Activated CD4-positive, alpha-beta T cell treated with anti-CD3 and anti-CD28 coated beads for 36 hours (primary cell): ENCODE results near the gene GOLPH3. TPM values are rescaled to one million over a fixed set of nuclear protein-coding genes. Genes with fewer than 3 reads are reported as not detected.
A peak's percentile ranks its signal among the peaks of the same experiment; 100 is the strongest.
"Not testable (repeated sequence)": the region's sequence is repeated elsewhere in the genome, so short reads cannot be mapped to it uniquely, and the experiment has no call there.

Source experiments
- ATAC-seq: fragments of 200-7000 bp; cut with Tn5 transposase; one replicate; pipeline ENCODE4 v1.10.0; 2021; ENCODE audit warnings: mild to moderate bottlenecking, moderate library complexity
- CTCF ChIA-PET: fragments of 350-600 bp; sonication (Branson Sonifier 250); formaldehyde crosslinking; loops from one replicate; lab custom pipeline; 2021; ENCODE audit warnings: antibody characterized with exemption; lab: Charles Lee
- POLR2A ChIA-PET: fragments of 350-600 bp; sonication (Branson Sonifier 250); formaldehyde crosslinking; loops from one replicate; lab custom pipeline; 2021; ENCODE audit warnings: antibody characterized with exemption, inconsistent platforms; lab: Charles Lee
- DNase-seq: peaks from one replicate; pipeline ENCODE4 v3.0.0-alpha.2; 2020
- H3K27ac Mint-ChIP-seq: one replicate; pipeline ENCODE4 v1.8.0; 2021; ENCODE audit warnings: mixed read lengths
- H3K27me3 Mint-ChIP-seq: one replicate; pipeline ENCODE4 v1.8.0; 2021; ENCODE audit warnings: mixed read lengths
- H3K36me3 Mint-ChIP-seq: one replicate; pipeline ENCODE4 v1.8.0; 2021; ENCODE audit warnings: low read depth, mixed read lengths
- H3K4me1 Mint-ChIP-seq: one replicate; pipeline ENCODE4 v1.8.0; 2021; ENCODE audit warnings: mixed read lengths
- H3K4me3 Mint-ChIP-seq: one replicate; pipeline ENCODE4 v1.8.0; 2021; ENCODE audit warnings: mild to moderate bottlenecking, moderate library complexity, mixed read lengths
- H3K9me3 Mint-ChIP-seq: one replicate; pipeline ENCODE4 v1.8.0; 2021; ENCODE audit warnings: low read depth, mixed read lengths
- intact Hi-C, 2 experiments: fragments of 100-400 bp; cut with DNase I in 1 of 2; cut with micrococcal nuclease in 1 of 2; formaldehyde crosslinking; loops; one replicate each; pipeline versions ENCODE4 v1.14.2 to v1.15.1; 2022 to 2024; cut with DNase I, micrococcal nuclease
- total RNA-seq, 2 experiments: library from RNA; stranded (reverse); gene quantifications; one replicate each; pipeline ENCODE4 v1.2.3, GENCODE V29; 2021

GOLPH3 gene
- total RNA-seq, 2 experiments from 2014 or later = 54.2 to 58.3 TPM

DNA sequence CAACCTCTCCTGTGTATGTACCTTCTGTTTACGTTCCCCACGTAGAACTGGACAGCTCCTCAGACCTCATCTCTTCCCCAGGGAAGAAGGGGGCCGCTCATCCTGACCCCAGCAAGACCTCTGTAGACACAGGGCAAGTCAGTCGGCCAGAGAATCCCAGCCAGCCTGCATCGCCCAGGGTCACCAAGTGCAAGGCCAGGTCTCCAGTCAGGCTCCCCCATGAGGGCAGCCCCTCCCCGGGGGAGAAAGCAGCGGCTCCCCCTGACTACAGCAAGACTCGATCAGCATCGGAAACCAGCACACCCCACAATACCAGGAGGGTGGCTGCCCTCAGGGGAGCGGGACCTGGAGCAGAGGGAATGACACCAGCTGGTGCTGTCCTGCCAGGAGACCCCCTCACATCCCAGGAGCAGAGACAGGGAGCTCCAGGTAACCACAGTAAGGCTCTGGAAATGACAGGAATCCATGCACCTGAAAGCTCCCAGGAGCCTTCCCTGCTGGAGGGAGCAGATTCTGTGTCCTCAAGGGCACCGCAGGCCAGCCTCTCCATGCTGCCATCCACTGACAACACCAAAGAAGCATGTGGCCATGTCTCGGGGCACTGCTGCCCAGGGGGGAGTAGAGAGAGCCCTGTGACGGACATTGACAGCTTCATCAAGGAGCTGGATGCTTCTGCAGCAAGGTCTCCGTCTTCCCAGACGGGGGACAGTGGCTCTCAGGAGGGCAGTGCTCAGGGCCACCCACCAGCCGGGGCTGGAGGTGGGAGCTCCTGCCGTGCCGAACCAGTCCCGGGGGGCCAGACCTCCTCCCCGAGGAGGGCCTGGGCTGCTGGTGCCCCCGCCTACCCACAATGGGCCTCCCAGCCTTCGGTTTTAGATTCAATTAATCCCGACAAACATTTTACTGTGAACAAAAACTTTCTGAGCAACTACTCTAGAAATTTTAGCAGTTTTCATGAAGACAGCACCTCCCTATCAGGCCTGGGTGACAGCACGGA, 86.7 kb downstream of the GOLPH3 start:
- Mint-ChIP-seq H3K36me3 (no peaks in the 10 kb centered on the region), H3K4me3 (no peak overlapping the region), H3K27me3 (no peaks in the 10 kb centered on the region), H3K27ac (no peak overlapping the region), H3K4me1 (no peaks in the 10 kb centered on the region), H3K9me3 (no peaks in the 10 kb centered on the region)
- POLR2A ChIA-PET = no interaction called here
- no peak for DNase-seq
- ATAC-seq = no peak
- CTCF ChIA-PET = interaction anchor here (0.6 to 1.7 kb wide), 2 partner anchors 262 to 1025 kb away, joined by 3 to 4 read pairs; no protein-coding TSS in a partner anchor
- intact Hi-C loops = no loop called here

DNA sequence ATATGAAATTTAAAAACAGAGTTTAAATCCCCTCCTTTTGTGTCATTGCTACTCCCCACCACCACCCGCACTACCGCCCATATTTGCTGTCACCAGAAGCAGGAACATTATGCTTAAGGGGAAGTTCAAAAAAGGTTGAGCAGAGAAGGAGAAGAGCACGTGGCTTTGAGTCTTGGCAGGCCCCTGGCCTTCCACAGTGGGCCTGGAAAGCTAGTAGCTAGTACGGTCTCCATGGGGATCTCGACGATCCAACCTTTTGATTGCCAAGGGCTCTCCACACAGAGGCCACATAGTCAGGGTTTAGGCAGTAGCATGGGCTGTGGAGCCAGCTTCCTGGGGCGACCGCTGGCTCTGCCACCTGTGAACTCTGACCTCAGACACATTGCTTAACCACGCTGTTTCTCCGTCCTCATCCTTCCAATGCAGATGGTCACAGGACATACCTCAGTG, 90.1 kb downstream of the GOLPH3 start:
- POLR2A ChIA-PET = no interaction called here
- Mint-ChIP-seq H3K27ac (no peak overlapping the region), H3K4me3 (no peak overlapping the region), H3K9me3 (no peaks in the 10 kb centered on the region), H3K4me1 (no peaks in the 10 kb centered on the region), H3K36me3 (no peaks in the 10 kb centered on the region), H3K27me3 (no peaks in the 10 kb centered on the region)
- DNase-seq = no peak
- intact Hi-C loops = no loop called here
- CTCF ChIA-PET = interaction anchor here (0.8 to 1.5 kb wide), 2 partner anchors 23 to 196 kb away, joined by 3 to 4 read pairs; no protein-coding TSS in a partner anchor
- ATAC-seq = no peak

GRCh38 chr5:32082701-32083100, 91.4 kb downstream of the GOLPH3 start:
- DNase-seq = no peak
- H3K27me3 Mint-ChIP-seq = no peaks in the 10 kb centered on the region
- no peaks in the 10 kb centered on the region for H3K9me3 Mint-ChIP-seq
- no peak overlapping the region for H3K27ac Mint-ChIP-seq
- H3K4me1 Mint-ChIP-seq = no peaks in the 10 kb centered on the region
- ATAC-seq = no peak
- H3K4me3 Mint-ChIP-seq = no peak overlapping the region
- CTCF ChIA-PET = interaction anchor here (0.6 to 1.0 kb wide), 3 partner anchors 10 to 58 kb away, joined by 3 read pairs; no protein-coding TSS in a partner anchor
- POLR2A ChIA-PET = no interaction called here
- intact Hi-C loops = no loop called here
- H3K36me3 Mint-ChIP-seq = no peaks in the 10 kb centered on the region

GRCh38 chr5:32080565-32080964, 93.6 kb downstream of the GOLPH3 start:
- intact Hi-C loops, H3K4me3 Mint-ChIP-seq, H3K27ac Mint-ChIP-seq, DNase-seq, H3K4me1 Mint-ChIP-seq, POLR2A ChIA-PET, ATAC-seq, CTCF ChIA-PET, H3K27me3 Mint-ChIP-seq, H3K36me3 Mint-ChIP-seq, H3K9me3 Mint-ChIP-seq: not testable (repeated sequence)

- not testable (repeated sequence) for H3K27me3 Mint-ChIP-seq
- CTCF ChIA-PET = interaction anchor here (0.6 to 1.3 kb wide), 4 partner anchors 14 to 261 kb away, joined by 3 to 8 read pairs (median 4); no protein-coding TSS in a partner anchor
These were observed 95.3 kb downstream of the GOLPH3 start for GRCh38 chr5:32078855-32079254.

GRCh38 chr5:32076699-32077695, 97.1 kb downstream of the GOLPH3 start:
- intact Hi-C loops = loop anchor here (1.0 to 10.0 kb wide), 5 partner anchors 40 to 496 kb away; no protein-coding TSS in a partner anchor
- POLR2A ChIA-PET = no interaction called here
- no peaks in the 10 kb centered on the region for H3K36me3 Mint-ChIP-seq
- no peaks in the 10 kb centered on the region for H3K4me1 Mint-ChIP-seq
- ATAC-seq = peak; percentile 49
- no peak overlapping the region for H3K27ac Mint-ChIP-seq
- H3K27me3 Mint-ChIP-seq = no peaks in the 10 kb centered on the region
- no peak overlapping the region for H3K4me3 Mint-ChIP-seq
- CTCF ChIA-PET = interaction anchor here (0.5 to 2.8 kb wide), 35 partner anchors 9 to 503 kb away, joined by 3 to 30 read pairs (median 3); no protein-coding TSS in a partner anchor
- no peaks in the 10 kb centered on the region for H3K9me3 Mint-ChIP-seq
- DNase-seq = peak; percentile 71

More at GRCh38 chr5:32078855-32079254, 95.3 kb downstream of the GOLPH3 start:
- POLR2A ChIA-PET, H3K27ac Mint-ChIP-seq, DNase-seq, ATAC-seq, H3K4me1 Mint-ChIP-seq, H3K36me3 Mint-ChIP-seq, H3K9me3 Mint-ChIP-seq, H3K4me3 Mint-ChIP-seq: not testable (repeated sequence)
- intact Hi-C loops = loop anchor here in 1 of 2 experiments (10.0 kb wide), 1 partner anchor 154 kb away; no protein-coding TSS in a partner anchor

Other genes starting within 250 kb of the GOLPH3 start
- gene MTMR12, start 138.6 kb upstream of the GOLPH3 start, total RNA-seq = 10 to 100 TPM; 21.6 to 22.8 TPM